GM21825 (cell line): Measurements from ENCODE around the gene NONO.
"Not testable (repeated sequence)": the region's sequence is repeated elsewhere in the genome, so short reads cannot be mapped to it uniquely, and the experiment has no call there.

ENCODE experiments used
- ATAC-seq: cut with Tn5 transposase; IDR thresholded peaks from one replicate; pipeline ENCODE4 v1.9.1; 2021; ENCODE audit warnings: mild to moderate bottlenecking, moderate library complexity; ENCODE audit not compliant: unreplicated experiment

Gene NONO

DNA sequence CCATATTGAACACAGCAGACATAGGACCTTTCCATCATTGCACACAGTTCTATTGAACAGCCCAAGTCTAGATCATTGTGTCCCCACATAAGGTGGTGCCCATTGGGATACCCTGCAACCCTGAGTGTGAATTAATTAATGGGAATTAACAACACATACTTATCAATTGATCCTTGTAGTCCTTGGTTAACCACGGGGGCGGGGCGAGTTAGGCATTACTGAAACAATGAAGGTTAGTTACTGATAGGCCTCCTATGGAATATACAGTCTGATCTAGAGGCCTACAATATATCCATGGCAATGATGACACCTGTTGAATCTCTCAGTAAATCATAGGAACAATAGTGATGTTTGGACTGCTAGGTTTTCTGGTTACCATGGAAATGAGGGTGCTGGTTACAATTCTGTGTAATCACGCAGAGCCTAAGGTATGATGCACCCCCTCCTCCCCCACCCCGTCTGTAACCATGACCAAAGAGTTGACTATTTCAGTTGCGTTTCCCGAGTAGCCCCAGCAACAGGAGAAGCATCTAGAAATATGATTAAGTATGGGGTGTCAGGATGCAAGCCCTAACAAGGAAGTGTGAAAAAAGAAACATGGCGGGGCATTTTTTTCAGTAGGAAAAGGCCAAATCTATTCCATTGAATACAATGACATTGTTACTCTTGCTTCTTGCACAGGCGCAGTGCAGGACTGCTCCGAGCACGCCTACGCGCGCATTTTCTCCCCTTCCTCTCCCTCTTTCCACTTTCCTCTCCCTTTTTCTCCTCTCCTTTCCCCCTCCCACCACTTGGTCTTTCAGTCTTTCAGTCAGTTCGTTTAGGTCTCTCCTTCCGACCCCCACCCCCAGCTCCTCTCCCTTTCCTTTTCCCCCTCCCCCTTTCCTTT lies 677 bp upstream of the NONO start:
- peak; percentile 19 for ATAC-seq

DNA sequence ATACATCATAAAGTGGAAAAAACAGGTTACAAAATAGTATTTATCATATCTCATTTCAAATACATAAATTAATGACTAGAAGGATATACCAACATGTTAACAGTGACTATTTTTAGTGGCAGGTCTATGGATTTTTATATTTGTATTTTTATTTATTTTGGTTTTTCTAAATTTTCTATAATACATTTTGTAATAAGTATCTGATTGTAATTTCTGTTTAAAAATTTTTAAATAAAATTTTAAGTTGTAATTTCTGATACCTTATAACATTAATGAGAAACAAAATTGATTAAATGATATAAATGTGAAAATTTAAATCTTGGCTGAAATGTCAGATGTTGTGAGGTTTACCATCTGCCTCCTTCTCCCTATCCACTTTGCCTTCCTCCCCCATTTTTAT lies 2.5 kb downstream of the NONO start:
- ATAC-seq: no peak

DNA sequence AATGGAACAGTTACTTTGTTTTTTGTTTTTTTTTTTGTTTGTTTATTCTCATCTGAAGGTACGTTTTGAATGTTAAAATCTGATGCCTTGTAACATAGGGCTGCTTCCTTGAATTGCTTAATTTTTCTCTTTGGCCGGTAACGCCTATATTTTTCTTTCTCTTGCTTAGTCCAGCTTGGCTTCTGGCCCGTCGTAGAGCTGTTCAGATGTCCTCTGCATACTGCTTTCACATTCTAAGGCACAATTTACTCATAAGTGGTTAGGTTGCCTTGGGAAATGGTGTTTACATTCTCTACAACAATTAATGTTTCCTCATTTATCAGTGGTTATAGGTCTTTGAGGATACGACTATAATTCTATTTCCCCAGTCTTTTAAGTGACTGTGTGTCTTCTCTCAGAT lies 7.9 kb downstream of the NONO start:
- ATAC-seq: no peak

DNA sequence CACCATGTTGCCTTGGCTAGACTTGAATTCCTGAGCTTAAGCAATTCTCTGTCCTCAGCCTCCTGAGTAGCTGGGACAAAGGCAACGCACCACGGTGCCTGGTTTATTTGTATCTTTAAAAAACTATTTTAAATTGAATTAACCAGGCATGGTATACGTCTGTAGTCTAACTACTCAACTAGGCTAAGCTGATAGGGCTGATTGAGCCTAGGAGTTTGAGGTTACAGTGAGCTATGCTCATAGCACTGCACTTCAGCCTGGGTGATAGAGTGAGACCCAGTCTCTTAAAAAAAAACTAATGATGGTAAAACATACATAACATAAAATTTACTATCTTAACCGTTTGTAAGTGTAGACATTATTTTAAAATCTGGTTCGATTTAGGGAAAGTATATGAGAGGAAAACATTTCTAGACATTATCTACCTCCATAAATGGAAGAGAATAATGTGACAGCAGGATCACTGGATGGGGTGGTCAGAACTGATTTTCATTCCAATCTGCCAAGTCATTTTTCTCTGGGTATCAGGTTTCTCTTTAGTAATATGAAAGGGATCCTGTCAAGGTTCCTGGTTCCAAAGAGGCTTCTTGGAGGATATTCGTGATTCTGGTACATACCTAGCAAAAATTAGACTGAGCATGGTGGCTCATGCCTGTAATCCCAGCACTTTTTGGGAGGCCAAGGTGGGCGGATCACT lies 9.4 kb downstream of the NONO start:
- no peak for ATAC-seq

DNA sequence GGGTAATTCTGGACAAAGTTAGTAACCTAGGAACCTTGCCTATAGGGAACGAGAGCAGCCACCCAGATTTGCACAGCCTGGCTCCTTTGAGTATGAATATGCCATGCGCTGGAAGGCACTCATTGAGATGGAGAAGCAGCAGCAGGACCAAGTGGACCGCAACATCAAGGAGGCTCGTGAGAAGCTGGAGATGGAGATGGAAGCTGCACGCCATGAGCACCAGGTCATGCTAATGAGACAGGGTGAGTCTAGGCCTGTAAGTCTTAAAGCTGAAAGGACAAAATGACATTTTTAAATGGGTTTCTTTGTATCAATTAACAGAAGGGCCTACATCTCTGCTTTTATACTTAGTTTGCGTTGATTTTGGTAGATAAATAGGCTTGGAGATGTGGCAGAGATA lies 13.4 kb downstream of the NONO start:
- no peak for ATAC-seq

DNA sequence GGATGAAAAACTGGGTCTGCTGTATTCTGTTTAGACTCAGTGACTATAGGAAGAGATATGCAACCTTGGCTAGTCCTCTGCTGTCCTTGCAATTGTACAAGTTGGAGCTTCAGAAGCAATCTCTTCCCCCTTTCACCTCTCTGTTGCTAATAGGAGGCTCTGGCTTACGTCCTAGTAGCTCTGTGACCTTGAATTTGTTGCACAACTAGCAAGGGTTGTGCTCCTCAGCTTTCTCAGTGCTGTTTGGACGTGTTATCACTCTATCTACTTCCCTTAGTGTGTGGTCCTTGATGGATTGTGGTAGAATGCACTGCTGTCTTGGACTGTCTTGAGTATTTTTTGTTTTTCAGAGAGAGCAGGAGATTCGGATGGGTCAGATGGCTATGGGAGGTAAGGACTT lies 14.7 kb downstream of the NONO start:
- ATAC-seq: no peak

DNA sequence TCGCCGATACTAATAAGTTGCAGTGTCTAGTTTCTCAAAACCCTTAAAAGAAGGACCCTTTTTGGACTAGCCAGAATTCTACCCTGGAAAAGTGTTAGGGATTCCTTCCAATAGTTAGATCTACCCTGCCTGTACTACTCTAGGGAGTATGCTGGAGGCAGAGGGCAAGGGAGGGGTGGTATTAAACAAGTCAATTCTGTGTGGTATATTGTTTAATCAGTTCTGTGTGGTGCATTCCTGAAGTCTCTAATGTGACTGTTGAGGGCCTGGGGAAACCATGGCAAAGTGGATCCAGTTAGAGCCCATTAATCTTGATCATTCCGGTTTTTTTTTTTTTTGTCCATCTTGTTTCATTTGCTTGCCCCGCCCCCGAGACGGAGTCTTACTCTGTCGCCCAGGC lies 16.6 kb downstream of the NONO start:
- not testable (repeated sequence) for ATAC-seq

DNA sequence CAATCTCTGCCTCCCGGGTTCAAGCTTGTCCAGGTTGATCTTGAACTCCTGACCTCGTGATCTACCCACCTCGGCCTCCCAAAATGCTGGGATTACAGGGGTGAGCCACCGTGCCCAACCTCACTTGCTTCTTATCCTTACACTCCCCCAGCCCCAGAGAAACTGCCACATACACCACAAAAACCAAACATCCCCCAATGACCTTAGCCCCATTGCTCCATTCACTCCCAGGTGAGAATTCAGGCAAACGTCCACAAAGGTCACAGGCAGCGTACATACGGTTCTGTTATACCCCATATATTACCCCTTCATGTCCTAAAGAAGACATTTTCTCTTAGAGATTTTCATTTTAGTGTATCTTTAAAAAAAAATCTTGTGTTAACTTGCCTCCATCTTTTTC lies 17.1 kb downstream of the NONO start:
- ATAC-seq: not testable (repeated sequence)

DNA sequence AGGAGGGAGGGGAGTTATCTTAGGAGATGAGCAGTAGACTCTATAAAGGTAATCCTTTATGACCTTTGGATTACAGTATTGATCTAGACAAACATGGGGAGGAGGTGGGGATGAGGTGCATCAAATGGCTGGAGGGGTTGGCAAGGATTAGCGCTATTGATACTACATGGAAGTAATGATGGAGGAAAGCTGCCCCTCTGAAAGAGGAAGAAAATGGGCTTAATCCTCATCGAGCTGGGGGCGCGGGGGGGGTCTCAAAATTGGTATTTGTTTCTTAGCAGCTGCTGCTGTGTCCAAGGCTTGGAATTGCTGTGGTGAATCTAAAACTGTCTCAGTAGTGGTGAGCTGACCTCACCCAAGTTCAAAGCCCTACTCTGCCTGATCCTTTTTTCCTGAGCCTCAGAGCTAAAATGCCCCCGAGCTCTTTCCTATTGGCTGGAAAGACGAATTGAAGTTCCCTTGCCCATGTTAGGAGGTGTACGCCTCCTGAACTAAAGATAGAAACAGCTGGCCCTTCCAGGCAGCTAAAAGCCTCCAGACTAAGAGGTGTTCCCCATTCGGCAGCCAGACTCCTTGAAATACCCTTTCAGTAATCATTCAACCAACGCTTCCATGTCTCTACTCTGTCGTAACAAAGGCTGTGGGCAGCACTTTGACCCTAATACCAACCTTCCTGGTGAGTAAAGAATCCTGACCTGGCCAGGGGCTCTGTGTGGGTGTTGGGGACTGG lies 17.9 kb downstream of the NONO start, which contains the start of gene ITGB1BP2:
TSS of gene ITGB1BP2 (plus strand) at position 556 of the 730 bp plus-strand sequence. CDS start at position 613, 57 bp downstream.
- ATAC-seq: no peak

DNA sequence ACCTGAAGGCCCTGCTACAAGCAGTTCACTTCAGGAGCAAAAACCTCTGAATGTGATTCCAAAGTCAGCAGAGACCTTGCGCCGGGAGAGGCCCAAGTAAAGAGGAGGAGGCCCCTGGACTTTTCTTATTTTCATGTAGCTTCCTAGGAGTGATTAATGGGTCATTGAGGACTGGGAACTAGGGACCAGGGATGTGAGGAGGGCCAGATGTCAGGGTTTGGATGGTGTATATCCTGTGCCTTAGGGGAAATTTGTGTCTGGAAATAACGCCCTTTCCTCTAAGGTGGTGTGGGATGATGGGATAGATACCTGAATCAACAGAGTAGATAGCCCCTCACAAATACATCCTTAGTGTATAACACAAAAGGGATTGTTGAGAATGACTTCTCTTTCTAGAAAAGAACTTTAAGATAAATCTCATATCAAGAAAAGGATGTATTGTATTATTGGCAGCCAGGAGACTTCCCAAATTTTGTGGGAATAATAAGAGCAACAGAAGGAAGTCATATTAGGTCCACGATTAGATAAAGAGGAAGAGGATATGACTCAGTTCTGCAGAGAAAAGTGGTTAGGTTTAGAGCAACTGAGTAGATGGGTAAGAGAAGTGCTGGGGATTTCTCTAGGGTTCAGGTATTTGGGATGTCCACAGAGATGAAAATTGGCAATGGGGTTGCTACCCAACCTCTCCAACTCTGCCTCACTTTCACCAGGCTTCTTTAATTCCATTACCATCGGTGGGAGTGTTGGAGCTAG lies 19.2 kb downstream of the NONO start:
- no peak for ATAC-seq

DNA sequence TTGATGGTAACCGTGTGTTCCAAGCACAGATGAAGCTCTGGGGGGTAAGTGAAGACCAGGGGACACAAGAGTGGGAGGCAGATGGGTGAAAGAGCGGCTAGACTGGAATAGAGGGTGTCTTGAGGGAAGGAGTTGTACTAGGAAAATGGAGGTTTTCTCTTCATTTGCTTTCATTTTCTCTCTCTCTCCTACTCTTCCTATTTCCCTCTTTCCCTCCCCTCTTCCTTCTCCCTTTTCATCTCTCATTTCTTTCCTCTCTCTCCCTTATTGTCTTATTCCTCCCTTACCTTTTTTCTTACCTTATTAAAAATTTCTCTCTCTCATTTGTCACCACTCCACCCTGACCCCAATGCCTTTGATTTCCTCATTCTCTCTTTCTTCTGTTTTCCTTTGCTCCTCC lies 21.1 kb downstream of the NONO start:
- no peak for ATAC-seq

DNA sequence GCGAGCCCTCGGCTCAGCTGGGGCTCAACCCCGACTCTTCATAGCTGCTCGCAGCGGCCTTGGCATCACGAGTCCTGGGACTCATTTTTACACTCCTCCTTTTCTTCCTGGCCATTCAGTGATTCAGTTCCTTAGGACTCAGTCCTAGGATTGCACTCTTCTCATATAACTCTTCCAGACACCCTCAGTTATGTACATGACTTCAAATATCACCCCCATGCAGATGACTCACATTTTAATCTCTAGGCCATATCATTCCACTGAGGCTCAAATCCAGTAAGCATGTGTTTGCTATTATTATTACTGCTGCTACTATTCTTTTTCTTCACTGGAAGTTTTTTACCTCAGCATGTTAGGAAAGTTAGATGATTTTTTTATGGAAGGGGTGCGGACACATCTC lies 32.5 kb downstream of the NONO start:
- ATAC-seq: no peak

DNA sequence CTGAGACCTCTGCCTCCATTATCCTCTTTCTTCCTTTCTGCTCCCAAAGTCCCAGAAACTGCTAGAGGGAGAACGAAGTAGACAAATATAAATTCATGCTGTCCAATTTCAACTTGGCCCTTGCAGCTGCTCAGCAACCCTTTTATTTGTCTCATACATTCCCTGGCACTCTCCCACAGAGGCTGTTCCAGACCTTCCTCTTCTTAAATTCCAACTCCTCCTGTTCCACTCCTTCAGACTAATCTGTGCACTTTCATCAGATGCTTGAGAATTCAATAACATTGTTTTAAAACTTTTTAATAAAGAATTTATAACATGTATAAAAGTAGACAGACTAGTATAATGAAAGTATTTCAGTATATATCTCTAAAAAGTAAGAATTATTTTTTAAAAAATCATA lies 33.5 kb downstream of the NONO start:
- not testable (repeated sequence) for ATAC-seq

DNA sequence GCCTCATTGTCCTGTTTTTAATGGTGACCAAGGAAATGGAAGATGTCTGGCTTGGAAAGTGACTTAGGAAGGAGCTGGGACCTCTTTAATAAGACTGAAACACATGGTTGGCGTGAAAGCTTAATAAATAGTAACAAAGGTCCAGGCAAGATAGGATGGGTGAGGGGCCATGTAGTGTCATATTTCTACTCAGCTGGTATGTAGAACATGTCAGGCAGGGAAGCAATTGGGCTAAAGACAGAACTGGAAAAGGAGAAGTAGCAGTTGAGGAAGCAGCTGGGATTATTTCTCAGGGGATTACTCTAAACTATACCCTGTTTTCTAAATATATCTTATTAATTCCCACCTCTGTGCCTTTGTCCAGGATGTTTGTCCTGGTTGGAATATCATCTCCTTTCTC lies 36.7 kb downstream of the NONO start:
- ATAC-seq: no peak

DNA sequence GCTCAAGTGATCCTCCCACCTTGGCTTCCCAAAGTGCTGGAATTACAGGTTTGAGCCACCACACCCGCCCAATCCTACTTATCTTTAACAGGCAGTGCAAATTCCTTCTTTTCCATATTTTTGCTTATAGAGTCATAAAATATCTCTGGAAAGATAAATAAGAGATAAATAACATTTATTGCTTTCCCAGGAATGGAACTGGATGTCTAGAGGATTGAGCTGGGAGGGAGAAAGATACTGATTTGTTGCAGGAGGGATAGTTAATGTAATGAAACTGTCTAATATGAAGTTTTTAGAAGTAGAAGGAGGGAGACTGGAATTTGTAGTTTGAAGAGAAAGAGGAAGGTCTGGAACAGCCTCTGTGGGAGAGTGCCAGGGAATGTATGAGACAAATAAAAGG lies 38.3 kb downstream of the NONO start:
- ATAC-seq: no peak

DNA sequence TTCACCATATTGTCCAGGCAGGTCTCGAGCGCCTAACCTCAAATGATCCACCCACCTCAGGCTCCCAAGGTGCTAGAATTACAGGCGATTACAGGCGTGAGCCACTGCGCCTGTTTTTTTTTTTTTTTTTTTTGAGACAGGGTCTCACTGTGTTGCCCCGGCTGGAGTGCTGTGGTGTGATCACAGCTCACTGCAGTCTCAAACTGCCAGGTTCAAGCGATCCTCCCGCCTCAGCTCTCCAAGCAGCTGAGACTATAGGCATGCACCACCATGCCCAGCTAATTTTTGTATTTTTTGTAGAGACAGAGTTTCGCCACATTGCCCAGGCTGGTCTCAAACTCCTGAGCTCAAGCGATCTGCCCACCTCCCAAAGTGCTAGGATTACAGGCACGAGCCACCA lies 41.0 kb downstream of the NONO start:
- not testable (repeated sequence) for ATAC-seq

DNA sequence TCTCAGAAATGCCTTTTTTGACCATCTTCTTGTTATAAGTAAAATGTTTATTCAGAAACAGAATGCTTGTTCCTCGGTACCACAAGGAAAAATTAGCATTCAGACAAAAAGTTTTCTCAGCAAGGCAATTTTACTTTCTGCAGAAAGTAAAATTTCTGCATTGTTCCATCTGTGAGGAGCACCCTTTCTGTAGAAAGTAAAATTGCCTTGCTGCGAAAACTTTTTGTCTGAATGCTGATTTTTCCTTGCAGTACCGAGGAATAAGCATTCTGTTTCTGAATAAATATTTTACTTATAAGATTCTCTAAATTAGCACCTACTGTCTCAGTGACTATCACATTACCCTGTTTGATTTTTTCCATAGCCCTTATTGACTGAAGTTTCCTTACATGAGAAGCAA lies 43.0 kb downstream of the NONO start:
- ATAC-seq: no peak

DNA sequence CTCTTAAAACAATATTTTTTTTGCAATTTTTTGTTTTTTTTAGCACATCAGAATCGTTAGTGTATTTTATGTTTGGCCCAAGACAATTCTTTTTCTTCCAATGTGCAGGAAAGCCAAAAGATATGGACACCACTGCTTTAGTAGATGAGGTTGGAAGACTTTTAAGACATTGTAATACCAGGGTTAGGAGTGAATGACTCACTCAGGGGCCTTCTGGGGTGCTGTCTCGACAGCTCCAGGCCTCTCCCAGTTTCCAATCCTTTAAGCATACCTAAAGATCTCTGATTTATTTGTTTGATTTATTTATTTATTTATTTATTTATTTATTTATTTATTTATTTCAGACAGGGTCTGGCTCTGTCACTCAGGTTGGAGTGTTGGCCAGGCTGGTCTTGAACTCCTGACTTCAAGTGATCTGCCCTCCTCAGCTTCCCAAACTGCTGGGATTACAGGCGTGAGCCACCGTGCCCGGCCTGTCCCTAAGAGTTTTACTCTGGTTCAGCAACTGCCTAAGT lies 65.8 kb downstream of the NONO start:
- not testable (repeated sequence) for ATAC-seq

DNA sequence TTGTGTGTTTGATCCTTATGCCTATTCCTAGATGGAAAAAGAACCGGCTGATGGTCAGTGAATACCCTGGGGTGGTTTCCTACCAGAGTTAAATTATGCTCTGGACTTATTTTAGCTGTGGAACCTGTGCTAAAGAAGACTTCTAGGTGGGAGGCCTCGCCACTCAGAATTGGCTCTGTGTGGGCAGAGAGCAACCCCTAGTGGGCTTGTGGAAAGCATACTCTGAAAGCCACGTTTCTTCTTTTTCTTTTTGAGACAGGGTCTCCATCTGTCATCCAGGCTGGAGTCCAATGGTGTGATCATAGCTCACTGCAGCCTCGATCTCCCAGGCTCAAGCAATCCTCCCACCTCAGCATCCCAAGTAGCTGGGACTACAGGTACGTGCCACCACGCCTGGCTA lies 66.4 kb downstream of the NONO start:
- not testable (repeated sequence) for ATAC-seq
